Measurements from ENCODE around the gene NATD1. TPM values are rescaled to one million over a fixed set of nuclear protein-coding genes. Genes with fewer than 3 reads are reported as not detected.

The NATD1 gene
- total and polyA plus RNA-seq, 10 of the 15 experiments (the other 5 are each of a cell fraction or from before 2014, with no cell fraction given): 0.02 to 0.33 (median 0.15) TPM

GRCh38 chr17:21208352-21208751 is 44.9 kb downstream of the NATD1 start:
- Histone ChIP-seq H3K4me1 (ENCODE audit: control insufficient read depth, insufficient read depth, low read length) (peaks cover 9% of the 10 kb centered on the region; the same call in 1 of the 2 replicates), H3K9me3 (replicated peaks; ENCODE audit: control insufficient read depth, insufficient read depth, low read length) (no peaks in the 10 kb centered on the region), H4K20me1 (ENCODE audit: control insufficient read depth, insufficient read depth) (peaks cover 10% of the 10 kb centered on the region), H3K27ac (ENCODE audit: control insufficient read depth, insufficient read depth) (no peak overlapping the region), H3K27me3 (replicated peaks in 1 of 2; ENCODE audit: control insufficient read depth in 2 of 2, insufficient read depth in 2 of 2, low read length in 1 of 2) (no peaks in the 10 kb centered on the region), H3K79me2 (ENCODE audit: control insufficient read depth, insufficient read depth, low read length) (peaks cover 69% of the 10 kb centered on the region), H2AFZ (ENCODE audit: control insufficient read depth, low read depth, low read length) (no peak overlapping the region), H3K36me3 (ENCODE audit: control insufficient read depth in 2 of 2, insufficient read depth in 2 of 2, low read length in 1 of 2) (peaks cover 5 to 9% of the 10 kb centered on the region in 2 experiments; a peak in 3 of 4 replicates), H3K9ac (ENCODE audit: control insufficient read depth, insufficient read depth, low read length) (no peak overlapping the region), H3K4me2 (ENCODE audit: control insufficient read depth, insufficient read depth) (no peak overlapping the region), H3K4me3 (no peak overlapping the region)
- ATAC-seq: no peak
- no peak for FAIRE-seq
- in situ Hi-C loops (cut with MboI): no loop called here
- WGBS (ENCODE audit: insufficient coverage, insufficient replicate concordance, low lambda C conversion rate, missing lambda C conversion rate): 84% methylated on average over 7 of the region's 7 CpGs
- ChIA-PET POLR2A (no interaction called here), SMC1A (ENCODE audit: uncharacterized antibody, unreplicated experiment) (no interaction called here), CTCF (no interaction called here), RAD21 (ENCODE audit: unreplicated experiment) (no interaction called here)
- no peak for TF ChIP-seq EGR1 (IDR thresholded peaks at IDR 0.05; ENCODE audit: borderline replicate concordance in 1 of 2, low read depth in 2 of 2, low read length in 2 of 2)
- TF ChIP-seq POLR2AphosphoS5 (IDR thresholded peaks at IDR 0.05; ENCODE audit: low read length): no peak
- no peak for TF ChIP-seq EED (IDR thresholded peaks at IDR 0.05; ENCODE audit: low read depth)
- TF ChIP-seq MYB (IDR thresholded peaks at IDR 0.05; ENCODE audit: borderline replicate concordance, low read depth, low read length): no peak
- TF ChIP-seq KDM1A (IDR thresholded peaks at IDR 0.05; ENCODE audit: borderline replicate concordance): no peak
- no TSS peak for BruUV-seq (replicated peaks)
- intact Hi-C loops (cut with micrococcal nuclease; ENCODE audit: unreplicated experiment): no loop called here
- DNase-seq (ENCODE audit: low read depth, low spot score): no peak

DNA sequence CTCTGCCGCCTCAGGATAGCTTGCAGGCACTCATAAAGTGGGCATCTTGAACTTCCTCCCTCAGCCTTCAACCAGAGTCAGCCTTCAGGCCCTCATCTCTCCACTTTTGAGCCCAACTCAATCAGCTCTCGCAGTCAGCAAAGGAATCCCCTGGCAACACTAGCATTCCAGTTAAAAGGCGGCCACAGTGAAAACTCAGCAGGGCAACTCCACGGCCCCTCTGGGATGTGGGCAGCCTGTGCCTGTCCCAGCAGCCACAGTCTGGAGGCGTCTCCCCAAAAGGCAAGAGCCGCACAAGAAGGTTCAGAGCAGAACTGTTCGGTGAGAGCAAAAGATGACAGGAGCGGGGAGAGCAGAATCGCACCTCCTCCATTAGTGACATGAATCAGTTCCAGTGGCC is 48.3 kb downstream of the NATD1 start:
- H3K4me2 ChIP-seq (ENCODE audit: control insufficient read depth, insufficient read depth): no peak overlapping the region
- DNase-seq (ENCODE audit: low read depth, low spot score) (no peak), FAIRE-seq (no peak), ATAC-seq (no peak)
- peaks cover 53% of the 10 kb centered on the region for H3K79me2 ChIP-seq (ENCODE audit: control insufficient read depth, insufficient read depth, low read length)
- no peaks in the 10 kb centered on the region for H3K9me3 ChIP-seq (replicated peaks; ENCODE audit: control insufficient read depth, insufficient read depth, low read length)
- no TSS peak for BruUV-seq (replicated peaks)
- in situ Hi-C loops (cut with MboI) (no loop called here), intact Hi-C loops (cut with micrococcal nuclease; ENCODE audit: unreplicated experiment) (no loop called here)
- RAD21 ChIA-PET (ENCODE audit: unreplicated experiment): no interaction called here
- 92% methylated on average over 9 of the region's 9 CpGs for WGBS (ENCODE audit: insufficient coverage, insufficient replicate concordance, low lambda C conversion rate, missing lambda C conversion rate)
- H3K4me1 ChIP-seq (ENCODE audit: control insufficient read depth, insufficient read depth, low read length): peaks cover 7% of the 10 kb centered on the region
- peaks cover 5 to 11% of the 10 kb centered on the region in 2 experiments; a peak in 3 of 4 replicates for H3K36me3 ChIP-seq (ENCODE audit: control insufficient read depth in 2 of 2, insufficient read depth in 2 of 2, low read length in 1 of 2)
- no peaks in the 10 kb centered on the region for H3K27me3 ChIP-seq (replicated peaks in 1 of 2; ENCODE audit: control insufficient read depth in 2 of 2, insufficient read depth in 2 of 2, low read length in 1 of 2)
- SMC1A ChIA-PET (ENCODE audit: uncharacterized antibody, unreplicated experiment): no interaction called here
- POLR2A ChIA-PET: no interaction called here
- CTCF ChIA-PET: no interaction called here
- no peak overlapping the region for H3K4me3 ChIP-seq
- H3K27ac ChIP-seq (ENCODE audit: control insufficient read depth, insufficient read depth): no peak overlapping the region
- H4K20me1 ChIP-seq (ENCODE audit: control insufficient read depth, insufficient read depth): peaks cover 21% of the 10 kb centered on the region
- H3K9ac ChIP-seq (ENCODE audit: control insufficient read depth, insufficient read depth, low read length): no peak overlapping the region
- no peak overlapping the region for H2AFZ ChIP-seq (ENCODE audit: control insufficient read depth, low read depth, low read length)
- no peak for TF ChIP-seq HDAC6 (IDR thresholded peaks at IDR 0.05; ENCODE audit: unreplicated experiment)
- TF ChIP-seq MXI1 (IDR thresholded peaks at IDR 0.05; ENCODE audit: low read depth, low read length): no peak
- no peak for TF ChIP-seq POLR2A (IDR thresholded peaks at IDR 0.05; ENCODE audit: low read depth, low read length)
- TF ChIP-seq KAT2A (conservative IDR thresholded peaks at IDR 0.05; ENCODE audit: control insufficient read depth, low read depth, low read length): no peak
- TF ChIP-seq TARDBP (IDR thresholded peaks at IDR 0.05; ENCODE audit: borderline replicate concordance): no peak
- no peak for TF ChIP-seq SKIL (IDR thresholded peaks at IDR 0.05; ENCODE audit: low read depth, poor library complexity, severe bottlenecking)
- TF ChIP-seq ZNF622 (IDR thresholded peaks at IDR 0.05): no peak
- TF ChIP-seq ZSCAN29 (IDR thresholded peaks at IDR 0.05): no peak
- TF ChIP-seq FOS (IDR thresholded peaks at IDR 0.05; ENCODE audit: borderline replicate concordance, extremely low read depth, insufficient read length): no peak
- no peak for TF ChIP-seq JUND (IDR thresholded peaks at IDR 0.05; ENCODE audit: low read depth, low read length)
- TF ChIP-seq NFYB (IDR thresholded peaks at IDR 0.05; ENCODE audit: insufficient read depth, low read depth, low read length): no peak
- no peak for TF ChIP-seq TCF12 (IDR thresholded peaks at IDR 0.05; ENCODE audit: low read depth, low read length)
- TF ChIP-seq FOXM1 (IDR thresholded peaks at IDR 0.05; ENCODE audit: low read depth, low read length): no peak
